GM20000 (cell line): ENCODE data around the gene DPP10.

Source experiments
- DNase-seq: peaks from one replicate; pipeline ENCODE4 v3.0.0; 2012; ENCODE audit warnings: low spot score
- TF ChIP-seq, protein P1 (sequence below): IDR thresholded peaks from 2 replicates; pipeline ENCODE4 v1.5.1; 2012; ENCODE audit warnings: mild to moderate bottlenecking, control low read depth; ENCODE audit errors: extremely low read depth, missing control alignments

The DPP10 gene

DNA sequence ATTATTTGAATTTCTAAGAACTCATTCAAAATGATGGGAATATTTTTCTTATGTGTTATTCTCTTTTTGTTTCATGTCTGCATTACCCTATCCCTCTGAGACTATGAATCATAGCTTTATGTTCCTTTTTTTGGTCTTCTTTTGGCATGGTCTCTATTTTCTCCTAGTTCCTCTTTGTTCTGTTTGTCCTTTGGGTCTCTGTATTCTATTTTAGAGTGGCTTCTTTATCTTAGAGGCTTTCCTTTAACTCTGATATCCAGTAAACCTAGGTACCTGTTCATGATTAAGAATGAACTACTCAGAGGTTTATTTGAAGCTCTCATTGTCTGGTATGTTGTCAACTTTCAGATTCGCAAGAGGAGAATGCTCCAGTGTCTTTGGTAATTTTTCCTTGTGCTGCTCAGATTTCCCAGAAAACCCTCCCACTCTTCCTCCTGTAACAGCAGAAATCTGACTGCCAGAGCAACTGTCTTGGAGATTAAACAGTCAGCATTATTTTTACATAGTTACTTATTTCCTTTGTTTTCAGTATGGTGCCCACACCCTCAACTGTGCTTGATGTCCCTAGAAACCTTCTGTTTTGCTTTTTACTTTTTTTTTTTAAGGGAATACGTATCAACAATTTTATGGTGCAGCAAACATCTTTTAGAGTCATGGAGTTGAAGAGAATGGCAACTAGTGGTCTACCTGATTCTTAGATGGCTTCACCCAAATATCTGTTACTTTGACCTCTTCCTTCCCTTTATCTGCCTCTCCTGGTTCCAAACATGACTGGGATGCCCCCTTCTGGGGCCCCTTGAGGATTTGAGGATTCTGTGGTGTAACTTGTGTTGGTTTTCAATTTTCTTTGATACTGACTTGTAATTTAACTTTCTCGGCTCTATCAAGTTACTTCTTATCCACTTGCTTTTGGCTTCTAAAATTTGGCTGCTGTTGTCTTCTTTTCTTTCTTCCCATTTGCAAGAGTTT lies 92.0 kb downstream of the DPP10 start:
- TF ChIP-seq, protein P1, sequence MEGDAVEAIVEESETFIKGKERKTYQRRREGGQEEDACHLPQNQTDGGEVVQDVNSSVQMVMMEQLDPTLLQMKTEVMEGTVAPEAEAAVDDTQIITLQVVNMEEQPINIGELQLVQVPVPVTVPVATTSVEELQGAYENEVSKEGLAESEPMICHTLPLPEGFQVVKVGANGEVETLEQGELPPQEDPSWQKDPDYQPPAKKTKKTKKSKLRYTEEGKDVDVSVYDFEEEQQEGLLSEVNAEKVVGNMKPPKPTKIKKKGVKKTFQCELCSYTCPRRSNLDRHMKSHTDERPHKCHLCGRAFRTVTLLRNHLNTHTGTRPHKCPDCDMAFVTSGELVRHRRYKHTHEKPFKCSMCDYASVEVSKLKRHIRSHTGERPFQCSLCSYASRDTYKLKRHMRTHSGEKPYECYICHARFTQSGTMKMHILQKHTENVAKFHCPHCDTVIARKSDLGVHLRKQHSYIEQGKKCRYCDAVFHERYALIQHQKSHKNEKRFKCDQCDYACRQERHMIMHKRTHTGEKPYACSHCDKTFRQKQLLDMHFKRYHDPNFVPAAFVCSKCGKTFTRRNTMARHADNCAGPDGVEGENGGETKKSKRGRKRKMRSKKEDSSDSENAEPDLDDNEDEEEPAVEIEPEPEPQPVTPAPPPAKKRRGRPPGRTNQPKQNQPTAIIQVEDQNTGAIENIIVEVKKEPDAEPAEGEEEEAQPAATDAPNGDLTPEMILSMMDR: no peak
- DNase-seq: no peak

GRCh38 chr2:114537777-114538176 lies 95.3 kb downstream of the DPP10 start:
- TF ChIP-seq, protein P1: no peak
- no peak for DNase-seq

DNA sequence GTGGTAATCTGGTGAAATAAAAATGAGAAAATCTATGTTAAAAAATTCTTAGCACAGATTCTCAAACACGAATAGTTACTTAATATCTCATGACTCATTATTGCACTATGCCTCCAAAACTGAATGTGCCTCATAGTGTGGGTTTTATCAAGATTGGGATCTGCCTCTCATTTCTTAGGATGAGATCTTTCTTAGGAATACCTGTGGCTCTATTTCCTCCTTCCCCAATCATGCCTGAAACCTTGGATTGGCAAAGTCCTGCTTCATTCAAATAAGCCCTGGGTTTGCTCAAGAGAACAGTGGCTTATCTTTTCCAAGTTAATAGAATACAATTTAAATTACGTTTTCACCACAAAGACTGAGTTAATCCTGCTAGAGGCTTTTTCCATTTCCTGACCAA lies 100.3 kb downstream of the DPP10 start:
- TF ChIP-seq, protein P1: no peak
- DNase-seq: no peak

DNA sequence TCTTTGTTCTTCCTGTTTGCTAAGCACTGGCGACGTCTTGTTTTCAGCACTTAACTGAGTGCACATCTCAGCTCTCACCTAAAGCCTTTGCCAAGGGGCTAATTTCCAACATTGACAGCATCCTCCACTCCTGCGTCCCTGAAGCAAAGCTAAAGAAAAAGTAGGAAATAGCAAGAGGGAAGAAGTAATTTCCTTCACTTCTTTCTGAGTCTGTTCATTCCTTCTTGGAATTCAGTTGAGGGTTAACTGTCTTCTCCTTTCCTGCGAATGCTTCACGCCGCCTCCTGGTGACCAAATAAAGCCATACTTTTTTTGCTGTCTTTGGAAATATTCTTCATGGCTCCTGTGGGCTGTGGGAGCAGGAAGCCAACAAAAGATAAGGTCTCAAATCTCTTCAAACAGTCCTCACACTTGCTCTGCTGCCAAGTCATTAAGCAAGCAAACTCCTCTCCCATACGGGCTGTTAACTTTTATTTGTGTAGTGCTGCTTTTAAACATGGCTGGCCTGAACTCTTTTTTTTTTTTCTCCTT lies 100.9 kb downstream of the DPP10 start:
- TF ChIP-seq, protein P1: no peak
- no peak for DNase-seq

GRCh38 chr2:114545052-114545451 lies 102.6 kb downstream of the DPP10 start:
- TF ChIP-seq, protein P1: no peak
- no peak for DNase-seq

GRCh38 chr2:114546531-114546930 lies 104.1 kb downstream of the DPP10 start:
- TF ChIP-seq, protein P1: no peak
- DNase-seq: no peak

- no peak for DNase-seq
Measured at GRCh38 chr2:114548151-114548550, 105.7 kb downstream of the DPP10 start.

More at GRCh38 chr2:114548151-114548550, 105.7 kb downstream of the DPP10 start:
- TF ChIP-seq, protein P1: no peak
